OCI-LY3 (cell line): ENCODE results near the gene CRIM1.

Experiments used
- H2AFZ ChIP-seq: fragments of 200-600, 300-600 bp; shearing (Covaris generic); 2 replicates; pipeline ENCODE4 v1.6.0; 2014; ENCODE audit warnings: antibody characterized with exemption, low read depth, low read length
- H3K27ac ChIP-seq: fragments of 200-600, 300-600 bp; sonication (generic); 2 replicates; pipeline ENCODE4 v1.5.1; 2014; ENCODE audit warnings: mild to moderate bottlenecking, low read length, moderate library complexity, mixed read lengths
- H3K27me3 ChIP-seq: fragments of 200-600, 300-600 bp; sonication (generic); 2 replicates; pipeline ENCODE4 v1.6.1; 2014; ENCODE audit warnings: low read depth, low read length, mixed read lengths
- H3K36me3 ChIP-seq: fragments of 200-600, 300-600 bp; sonication (generic); replicated peaks from 2 replicates; pipeline ENCODE3; 2014; ENCODE audit warnings: low read depth, low read length, mixed read lengths
- H3K4me1 ChIP-seq: fragments of 300-600, 200-600 bp; sonication (generic); 2 replicates; pipeline ENCODE4 v1.6.1; 2014; ENCODE audit warnings: low read length, mixed read lengths
- H3K4me2 ChIP-seq: fragments of 200-600, 300-600 bp; sonication (generic); 2 replicates; pipeline ENCODE4 v1.6.1; 2014; ENCODE audit warnings: low read length, mixed read lengths
- H3K4me3 ChIP-seq: fragments of 300-600, 200-600 bp; sonication (generic); 2 replicates; pipeline ENCODE4 v1.5.1; 2014; ENCODE audit warnings: antibody characterized with exemption, mild to moderate bottlenecking, low read length, moderate library complexity
- H3K79me2 ChIP-seq: fragments of 300-600, 200-600 bp; shearing (Covaris generic); 2 replicates; pipeline ENCODE4 v1.6.1; 2014; ENCODE audit warnings: mild to moderate bottlenecking, low read length, mixed read lengths
- H3K9ac ChIP-seq: fragments of 300-600, 200-600 bp; shearing (Covaris generic); 2 replicates; pipeline ENCODE4 v1.6.0; 2014; ENCODE audit warnings: mild to moderate bottlenecking, low read length, moderate library complexity
- H3K9me3 ChIP-seq: fragments of 200-600, 300-600 bp; shearing (Covaris generic); 2 replicates; pipeline ENCODE4 v1.6.1; 2014; ENCODE audit warnings: low read length, mixed read lengths; ENCODE audit not compliant: insufficient read depth
- H4K20me1 ChIP-seq: fragments of 200-600, 300-600 bp; sonication (generic); 2 replicates; pipeline ENCODE4 v1.6.1; 2016; ENCODE audit warnings: low read length, mixed read lengths; ENCODE audit not compliant: insufficient read depth
- CTCF ChIP-seq: fragments of 200-600, 300-600 bp; sonication (generic); IDR thresholded peaks from 2 replicates; pipeline ENCODE4 v1.5.1; 2014; ENCODE audit warnings: antibody characterized with exemption, low read length, low read depth
- EZH2phosphoT487 ChIP-seq: fragments of 200-600 bp; shearing (Covaris generic); IDR thresholded peaks from 2 replicates; pipeline ENCODE4 v1.6.1; 2018; ENCODE audit warnings: antibody characterized with exemption, mixed run types, low read depth

CRIM1 gene

DNA sequence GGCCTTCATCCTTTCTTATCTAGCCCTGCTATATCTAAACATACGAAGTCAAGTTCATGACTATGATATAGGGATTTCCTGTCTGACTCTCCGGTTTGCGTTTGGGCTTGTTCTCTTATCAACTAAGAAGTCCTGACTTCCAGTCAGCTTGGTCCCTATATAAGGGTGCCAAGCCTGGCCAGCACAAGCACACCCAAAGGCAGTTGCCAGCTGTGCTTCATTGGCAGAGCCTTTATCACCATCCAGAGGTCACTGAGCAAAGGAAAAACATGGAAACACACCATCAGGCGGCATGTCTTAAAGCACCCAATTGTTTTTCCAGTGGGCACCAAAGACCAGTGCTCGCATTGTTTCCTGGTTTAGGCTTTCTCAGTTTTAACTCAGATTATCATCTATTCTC lies 169.7 kb downstream of the CRIM1 start:
- H3K9me3 ChIP-seq: no peaks in the 10 kb centered on the region
- H3K27ac ChIP-seq: no peak overlapping the region
- no peak overlapping the region for H3K4me3 ChIP-seq
- no peak overlapping the region for H3K9ac ChIP-seq
- TF ChIP-seq CTCF: no peak
- no peak for TF ChIP-seq EZH2phosphoT487
- no peaks in the 10 kb centered on the region for H3K36me3 ChIP-seq
- H3K79me2 ChIP-seq: no peaks in the 10 kb centered on the region
- no peaks in the 10 kb centered on the region for H3K27me3 ChIP-seq
- H3K4me1 ChIP-seq: peaks cover 2% of the 10 kb centered on the region
- no peak overlapping the region for H3K4me2 ChIP-seq
- H2AFZ ChIP-seq: no peak overlapping the region
- no peaks in the 10 kb centered on the region for H4K20me1 ChIP-seq

- TF ChIP-seq CTCF (no peak), EZH2phosphoT487 (no peak)
- Histone ChIP-seq H3K9ac (no peak overlapping the region), H3K79me2 (no peaks in the 10 kb centered on the region), H4K20me1 (no peaks in the 10 kb centered on the region), H3K4me3 (no peak overlapping the region), H3K27me3 (no peaks in the 10 kb centered on the region), H3K36me3 (no peaks in the 10 kb centered on the region), H3K9me3 (no peaks in the 10 kb centered on the region), H3K4me1 (peaks cover 10% of the 10 kb centered on the region), H2AFZ (no peak overlapping the region), H3K4me2 (no peak overlapping the region), H3K27ac (no peak overlapping the region)
Observed at GRCh38 chr2:36526226-36526625, 170.6 kb downstream of the CRIM1 start.

- Histone ChIP-seq H3K36me3 (no peaks in the 10 kb centered on the region), H2AFZ (no peak overlapping the region), H3K27ac (no peak overlapping the region), H3K4me1 (peaks cover 10% of the 10 kb centered on the region), H3K9me3 (no peaks in the 10 kb centered on the region), H3K9ac (no peak overlapping the region), H3K79me2 (no peaks in the 10 kb centered on the region), H3K4me2 (no peak overlapping the region), H3K27me3 (no peaks in the 10 kb centered on the region), H3K4me3 (no peak overlapping the region), H4K20me1 (no peaks in the 10 kb centered on the region)
- TF ChIP-seq EZH2phosphoT487: no peak
- TF ChIP-seq CTCF: no peak
Observed at GRCh38 chr2:36528274-36528673, 172.7 kb downstream of the CRIM1 start.

DNA sequence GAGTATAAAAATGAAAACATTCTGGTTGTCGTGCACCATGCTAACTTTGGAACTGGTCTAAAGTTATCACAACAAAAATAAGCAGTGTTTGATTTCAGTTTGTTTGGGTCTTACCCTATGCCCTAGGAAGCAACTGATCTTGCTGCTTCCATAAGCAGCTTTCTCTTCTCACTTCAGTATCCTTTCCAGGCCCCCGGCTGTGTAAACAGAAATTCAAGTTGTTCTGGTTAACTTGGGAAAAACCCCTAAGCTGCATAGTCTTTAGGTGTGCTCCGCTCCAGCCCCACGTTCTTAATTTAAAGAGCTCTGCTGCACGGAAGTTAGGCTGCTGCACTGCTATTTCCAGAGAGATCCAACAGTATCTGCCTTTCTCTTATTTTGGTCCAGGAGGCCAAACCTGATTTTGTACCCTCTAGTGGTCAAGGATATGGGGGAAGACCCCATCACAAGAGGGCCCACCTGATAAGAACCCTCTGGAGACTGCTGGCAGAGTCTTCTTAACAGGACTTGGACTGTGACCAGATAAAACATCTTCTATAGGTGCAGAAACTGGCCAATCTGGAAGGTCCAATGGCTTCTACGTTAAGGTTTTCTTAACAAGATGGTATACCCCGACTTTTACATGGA lies 173.3 kb downstream of the CRIM1 start:
- no peak overlapping the region for H3K4me2 ChIP-seq
- no peak overlapping the region for H3K9ac ChIP-seq
- no peaks in the 10 kb centered on the region for H3K27me3 ChIP-seq
- no peaks in the 10 kb centered on the region for H3K9me3 ChIP-seq
- no peak overlapping the region for H3K27ac ChIP-seq
- peaks cover 10% of the 10 kb centered on the region for H3K4me1 ChIP-seq
- H3K79me2 ChIP-seq: no peaks in the 10 kb centered on the region
- no peak overlapping the region for H3K4me3 ChIP-seq
- TF ChIP-seq CTCF: no peak
- TF ChIP-seq EZH2phosphoT487: no peak
- no peak overlapping the region for H2AFZ ChIP-seq
- no peaks in the 10 kb centered on the region for H4K20me1 ChIP-seq
- no peaks in the 10 kb centered on the region for H3K36me3 ChIP-seq
